Femur (tissue), 1 donor: ENCODE data around the gene ILKAP.
"Not testable (repeated sequence)": the region's sequence is repeated elsewhere in the genome, so short reads cannot be mapped to it uniquely, and the experiment has no call there.

ENCODE experiments used
- DNase-seq: peaks from one replicate; pipeline ENCODE4 v3.0.0-alpha.2; 2017

Gene ILKAP

DNA sequence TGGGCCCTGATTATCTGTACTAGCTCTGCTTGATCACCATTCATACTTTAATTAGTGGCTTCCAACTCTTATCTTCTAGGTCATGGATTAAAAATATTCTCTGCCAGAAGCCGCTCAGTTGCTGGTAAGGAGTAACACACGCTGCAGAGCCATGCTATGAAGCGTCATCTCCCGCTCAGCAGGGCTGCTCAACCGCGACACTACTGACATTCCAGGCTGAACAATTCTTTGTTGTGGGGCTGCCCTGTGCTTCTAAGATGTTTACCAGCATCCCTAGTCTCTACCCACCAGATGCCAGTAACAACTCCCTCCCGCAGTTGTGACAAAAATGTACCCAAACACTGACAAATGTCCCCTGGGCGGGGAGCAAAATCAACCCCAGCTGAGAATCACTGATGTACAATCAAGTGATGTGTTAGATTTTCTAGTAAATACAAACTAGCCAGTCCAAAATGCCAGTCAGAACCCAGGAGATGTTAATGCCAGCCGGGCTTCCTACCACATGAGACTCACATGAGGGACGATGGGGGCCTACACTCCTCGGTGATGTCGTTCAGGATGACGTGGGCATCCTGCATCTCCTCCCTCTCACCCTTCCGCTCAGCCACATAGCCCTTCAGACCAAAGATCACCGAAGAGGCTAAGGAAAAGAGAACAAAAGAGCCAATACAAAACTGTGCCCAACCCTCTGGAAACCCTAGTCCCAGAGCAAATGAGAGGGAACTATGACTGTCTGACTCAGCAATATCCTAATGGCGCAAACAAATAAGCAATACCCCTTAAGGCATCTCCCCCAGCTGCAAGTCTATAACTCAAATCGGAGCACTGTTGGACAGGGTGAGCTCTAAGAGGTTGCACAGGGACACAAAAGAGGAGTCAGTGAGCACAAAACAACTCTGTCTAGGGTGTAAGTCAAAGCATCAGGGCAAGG, 15.6 kb downstream of the ILKAP start:
- no peak for DNase-seq

DNA sequence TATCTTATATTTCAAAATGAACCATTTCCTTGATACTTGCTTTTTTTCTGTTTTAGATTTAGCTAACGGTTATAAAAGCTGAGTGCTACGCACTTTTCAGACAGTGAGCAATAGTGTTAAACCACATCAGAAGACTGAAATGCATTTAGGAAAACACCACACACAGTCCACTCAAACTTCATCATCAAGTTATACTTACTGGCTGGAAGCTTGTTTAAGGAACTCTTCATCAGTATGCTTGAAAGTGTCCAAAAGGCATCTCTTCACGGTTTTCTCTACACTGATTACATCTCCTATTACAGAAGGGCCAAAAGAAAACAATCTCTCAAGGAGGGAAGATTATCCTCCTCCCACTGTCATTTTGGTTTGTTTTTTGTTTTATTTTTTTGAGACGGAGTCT, 19.7 kb downstream of the ILKAP start:
- DNase-seq = no peak

DNA sequence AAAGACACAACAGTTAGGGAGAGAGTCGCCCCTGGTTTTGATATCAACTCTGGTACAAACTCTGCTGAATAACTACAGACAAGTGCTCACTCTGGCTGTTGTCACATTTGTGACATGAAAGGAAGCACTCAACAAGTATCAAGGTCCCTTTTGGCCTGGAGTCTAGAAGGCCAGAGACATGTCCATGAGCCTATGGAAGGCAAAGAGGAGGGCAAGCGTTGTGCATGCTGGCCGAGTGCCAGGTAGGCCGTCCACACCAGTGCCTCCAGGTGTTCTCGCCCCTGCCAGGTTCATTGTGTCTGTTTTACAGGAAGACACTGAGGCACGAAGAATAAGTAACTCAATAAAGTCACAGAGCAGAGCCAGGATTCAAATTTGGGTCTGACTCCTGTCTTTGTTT, 21.1 kb downstream of the ILKAP start:
- no peak for DNase-seq

DNA sequence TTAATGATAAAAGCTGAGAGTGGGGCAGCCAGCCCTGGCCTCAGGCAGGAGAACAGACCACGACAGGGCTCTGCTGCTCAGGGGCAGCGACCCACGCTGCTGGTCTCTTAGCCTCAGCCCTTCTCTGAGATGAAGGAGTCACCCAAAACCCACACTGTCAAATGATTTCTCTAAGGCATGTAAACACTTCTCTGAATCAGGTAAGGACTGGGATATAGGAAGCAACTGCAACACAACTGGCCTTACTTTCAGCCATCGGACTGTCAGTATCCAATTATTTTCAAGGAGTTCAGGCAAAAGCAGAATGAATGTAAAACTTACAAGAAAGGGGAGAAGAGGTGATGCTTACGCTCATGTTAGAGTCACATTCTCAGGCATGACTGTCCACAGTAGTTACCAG, 22.9 kb downstream of the ILKAP start:
- DNase-seq = no peak

DNA sequence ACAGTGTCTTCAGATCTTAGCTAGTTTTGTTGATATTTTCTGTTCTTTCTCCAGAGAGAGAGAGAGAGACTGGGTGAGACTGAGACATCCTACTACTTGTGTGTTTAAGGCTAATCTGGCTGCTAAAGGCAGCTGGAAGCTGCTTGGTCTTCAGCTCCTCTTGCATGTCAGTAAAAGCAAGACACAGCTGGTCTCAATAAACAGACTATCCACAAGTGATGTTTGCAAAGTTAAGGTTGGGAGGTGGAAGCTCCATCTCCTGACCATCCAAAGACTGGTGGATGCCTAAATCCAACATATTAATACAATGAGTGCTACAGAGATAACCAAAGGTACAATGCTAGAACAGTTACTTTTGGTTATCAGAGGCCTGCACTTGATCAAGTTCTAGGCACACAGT, 26.9 kb downstream of the ILKAP start:
- DNase-seq = no peak

DNA sequence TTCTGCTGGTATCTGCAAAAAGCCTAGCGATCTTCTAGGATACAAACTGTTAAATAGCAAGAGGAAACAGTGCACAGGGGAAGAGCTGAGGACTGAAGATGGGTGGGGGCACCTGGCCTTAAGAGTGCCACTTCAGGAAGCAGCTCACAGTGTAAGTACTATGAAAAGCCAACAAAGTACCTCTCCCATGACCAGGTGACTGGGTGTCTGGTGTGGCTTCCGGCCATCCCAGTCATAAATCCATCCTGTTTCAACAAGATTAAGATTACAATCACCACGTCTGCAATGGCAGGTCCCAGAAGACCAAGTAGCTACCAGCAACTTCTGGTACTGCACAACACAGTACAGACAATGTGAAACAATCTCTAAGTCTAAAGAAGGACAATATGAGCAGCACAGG, 28.8 kb downstream of the ILKAP start:
- DNase-seq = no peak

DNA sequence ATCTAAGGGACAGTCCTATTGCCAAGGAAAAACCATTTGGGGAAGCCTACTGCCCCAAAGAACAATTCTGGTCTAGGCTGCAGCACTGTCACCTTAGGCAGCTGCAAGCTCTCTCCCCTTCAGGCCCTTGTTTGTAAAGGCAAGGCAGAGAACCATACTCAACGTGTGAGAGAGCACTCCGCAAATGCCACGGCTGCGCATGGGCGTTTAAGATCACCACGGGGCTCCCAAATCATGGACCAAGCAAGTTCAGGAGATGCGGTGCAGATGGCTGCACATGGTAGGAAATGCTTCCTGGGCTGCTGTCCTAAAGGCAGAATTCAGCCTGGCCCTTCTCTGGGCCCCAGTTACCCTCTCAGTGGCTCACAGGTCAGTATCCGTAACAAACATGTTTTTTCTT, 29.2 kb downstream of the ILKAP start:
- DNase-seq = no peak

DNA sequence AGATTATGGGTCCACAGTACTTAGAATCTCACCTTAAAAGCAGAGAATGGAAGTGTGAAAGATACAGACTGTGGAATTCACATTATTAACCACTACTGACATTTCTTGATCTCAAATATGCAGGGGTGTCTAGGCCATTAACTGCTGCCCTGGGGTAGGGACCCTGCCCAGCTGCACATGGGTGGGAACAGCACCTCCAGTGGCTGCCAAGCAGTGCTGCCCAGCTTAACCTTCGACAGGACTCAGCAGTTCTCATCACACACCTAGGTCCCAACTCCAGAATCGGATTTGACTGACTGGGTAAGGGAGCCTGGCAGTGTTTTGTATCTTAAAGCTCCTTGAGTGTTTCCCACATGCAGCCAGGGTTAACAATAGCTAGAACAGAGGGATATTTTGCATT, 29.8 kb downstream of the ILKAP start:
- DNase-seq = no peak

DNA sequence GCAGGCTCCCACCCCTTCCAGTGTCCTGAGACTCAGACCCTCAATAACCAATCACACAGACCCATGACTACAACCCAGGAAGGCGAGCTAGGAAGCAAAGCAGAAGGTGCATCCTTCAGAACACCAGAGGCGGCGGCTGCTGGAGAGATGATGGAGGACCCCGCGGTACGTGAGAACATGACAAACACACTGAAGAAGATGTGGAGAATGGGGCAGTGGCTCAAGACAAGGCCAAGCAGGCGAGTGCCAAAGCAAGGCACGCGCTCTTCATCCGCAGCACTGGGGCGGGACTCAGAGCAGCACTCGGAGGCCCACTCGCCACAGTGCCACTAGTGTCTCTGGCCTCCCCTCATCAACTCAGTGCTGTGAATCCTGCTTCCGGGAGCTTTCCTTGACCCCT, 31.1 kb downstream of the ILKAP start:
- DNase-seq = no peak

DNA sequence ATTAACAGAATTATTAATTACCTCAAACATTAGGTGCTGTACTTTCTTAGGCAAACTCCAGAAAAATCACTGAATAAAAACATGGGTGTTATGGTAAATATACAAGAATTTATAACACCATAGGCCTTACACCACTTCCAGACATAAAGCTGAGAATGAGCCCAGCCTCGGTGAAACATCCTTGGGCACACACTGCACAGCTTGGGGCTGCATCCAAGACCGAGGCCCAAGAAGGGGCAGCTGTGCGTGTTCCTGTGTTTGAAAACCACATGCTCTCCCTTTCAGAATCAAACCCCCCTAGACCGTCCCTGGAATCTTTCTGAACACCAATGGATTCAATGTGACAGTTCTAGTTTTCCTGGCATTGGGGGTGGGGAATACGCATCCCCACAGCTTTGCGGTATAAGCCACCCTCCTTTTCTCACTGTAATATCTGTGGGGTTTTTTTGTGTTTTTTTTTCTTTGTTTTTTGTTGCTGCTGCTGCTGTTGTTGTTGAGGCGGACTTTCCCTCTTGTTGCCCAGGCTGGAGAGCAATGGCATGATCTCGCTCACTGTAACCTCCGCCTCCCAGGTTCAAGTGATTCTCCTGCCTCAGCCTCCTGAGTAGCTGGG, 31.8 kb downstream of the ILKAP start:
- no peak for DNase-seq

DNA sequence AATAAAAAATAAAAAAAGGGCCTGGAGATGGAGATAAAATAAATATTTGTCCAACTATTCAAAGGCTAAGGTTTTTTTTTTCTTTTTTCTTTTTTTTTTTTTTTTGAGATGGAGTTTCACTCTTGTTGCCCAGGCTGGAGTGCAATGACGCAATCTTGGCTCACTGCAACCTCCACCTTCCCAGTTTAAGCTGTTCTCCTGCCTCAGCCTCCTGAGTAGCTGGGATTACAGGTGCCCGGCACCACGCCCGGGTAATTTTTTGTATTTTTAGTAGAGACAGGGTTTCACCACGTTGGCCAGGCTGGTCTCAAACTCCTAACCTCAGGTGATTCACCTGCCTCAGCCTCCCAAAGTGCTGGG, 32.4 kb downstream of the ILKAP start:
- DNase-seq = not testable (repeated sequence)

DNA sequence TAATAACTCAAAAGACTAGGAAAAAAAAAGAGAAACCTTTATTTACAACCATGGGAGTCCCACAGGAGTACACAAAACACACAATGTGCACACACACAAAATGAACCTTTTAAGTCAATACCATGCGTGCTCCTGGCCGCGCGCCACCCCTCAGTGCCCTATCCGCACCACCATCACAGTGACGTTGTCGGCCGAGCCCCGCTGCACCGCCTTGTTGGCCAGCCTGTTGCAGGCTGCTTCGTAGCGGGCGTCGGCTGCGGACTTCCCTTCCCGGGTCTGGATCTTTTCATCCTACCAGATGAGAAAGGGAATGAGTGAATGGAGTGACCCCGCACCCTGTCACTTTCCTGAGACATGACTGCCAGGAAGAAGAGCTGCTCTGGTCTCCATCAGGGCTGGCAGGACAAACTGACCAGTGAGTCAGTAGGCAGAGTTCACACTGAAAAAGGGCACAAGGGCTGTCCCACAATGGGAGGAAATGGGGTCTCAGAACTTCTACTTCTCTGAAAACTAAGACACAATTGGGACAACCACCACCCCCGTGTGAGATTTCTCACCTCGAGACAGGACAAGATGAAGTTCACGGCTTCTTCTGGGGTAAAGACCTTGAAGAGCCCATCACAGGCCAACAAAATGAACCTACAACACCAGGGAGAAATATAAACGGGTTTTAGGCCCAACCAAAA, 33.0 kb downstream of the ILKAP start:
- peak; percentile 20 for DNase-seq

DNA sequence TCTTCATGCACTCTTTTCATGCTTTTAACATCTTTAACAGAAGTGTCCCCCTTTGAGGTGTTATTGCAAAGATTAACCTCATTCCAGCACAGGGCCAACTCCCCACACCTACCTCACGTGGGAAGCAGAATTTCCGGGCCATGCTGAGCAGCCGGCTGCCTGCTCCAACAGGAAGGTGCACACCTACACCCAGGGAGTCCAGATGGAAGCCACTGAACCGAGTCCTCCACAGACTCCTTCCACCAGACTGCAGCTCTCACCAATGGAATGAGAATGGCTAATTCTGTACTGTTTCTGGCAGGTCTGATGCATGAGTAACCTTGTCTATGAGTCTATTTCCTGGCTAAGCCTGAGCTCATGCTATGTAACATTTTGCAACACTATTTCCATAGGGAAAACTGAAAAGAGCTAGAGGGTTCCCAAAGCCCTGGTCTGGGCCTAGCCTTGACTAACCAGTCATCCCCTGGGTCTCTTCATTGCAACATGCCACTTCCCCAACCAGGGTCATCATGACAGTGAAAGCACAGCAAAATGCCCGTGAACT, 33.7 kb downstream of the ILKAP start:
- DNase-seq = peak; percentile 17

DNA sequence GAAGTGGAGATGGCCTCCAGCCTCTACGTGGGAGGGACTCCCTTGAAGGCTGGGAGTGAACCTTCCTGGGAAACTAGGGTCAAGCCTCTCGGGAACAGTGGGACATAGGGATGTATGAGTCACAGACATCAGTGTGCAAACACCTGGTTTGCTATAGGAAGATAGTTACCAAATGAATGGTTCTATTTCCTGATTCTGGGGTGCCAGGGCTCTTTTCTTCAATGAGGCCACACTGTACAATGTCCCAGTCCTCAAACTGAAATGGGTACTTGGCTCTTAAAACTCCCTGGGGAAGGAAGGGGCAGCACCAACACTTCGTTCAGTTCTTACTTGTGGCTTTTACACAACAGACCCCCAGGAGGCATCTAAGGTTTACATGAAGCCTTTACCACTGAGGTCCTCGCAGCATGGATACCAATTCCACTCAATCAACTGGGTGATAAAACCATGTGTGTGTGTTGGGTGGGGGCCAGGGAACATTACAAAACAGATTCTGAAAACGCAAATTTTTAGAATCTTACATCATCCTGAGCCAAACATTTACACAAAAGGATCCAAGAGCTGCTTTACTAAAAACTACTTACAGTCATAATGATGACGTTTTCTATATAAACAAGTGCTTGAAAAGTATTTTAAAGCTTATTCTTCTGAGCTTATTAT, 34.3 kb downstream of the ILKAP start:
- DNase-seq = no peak

DNA sequence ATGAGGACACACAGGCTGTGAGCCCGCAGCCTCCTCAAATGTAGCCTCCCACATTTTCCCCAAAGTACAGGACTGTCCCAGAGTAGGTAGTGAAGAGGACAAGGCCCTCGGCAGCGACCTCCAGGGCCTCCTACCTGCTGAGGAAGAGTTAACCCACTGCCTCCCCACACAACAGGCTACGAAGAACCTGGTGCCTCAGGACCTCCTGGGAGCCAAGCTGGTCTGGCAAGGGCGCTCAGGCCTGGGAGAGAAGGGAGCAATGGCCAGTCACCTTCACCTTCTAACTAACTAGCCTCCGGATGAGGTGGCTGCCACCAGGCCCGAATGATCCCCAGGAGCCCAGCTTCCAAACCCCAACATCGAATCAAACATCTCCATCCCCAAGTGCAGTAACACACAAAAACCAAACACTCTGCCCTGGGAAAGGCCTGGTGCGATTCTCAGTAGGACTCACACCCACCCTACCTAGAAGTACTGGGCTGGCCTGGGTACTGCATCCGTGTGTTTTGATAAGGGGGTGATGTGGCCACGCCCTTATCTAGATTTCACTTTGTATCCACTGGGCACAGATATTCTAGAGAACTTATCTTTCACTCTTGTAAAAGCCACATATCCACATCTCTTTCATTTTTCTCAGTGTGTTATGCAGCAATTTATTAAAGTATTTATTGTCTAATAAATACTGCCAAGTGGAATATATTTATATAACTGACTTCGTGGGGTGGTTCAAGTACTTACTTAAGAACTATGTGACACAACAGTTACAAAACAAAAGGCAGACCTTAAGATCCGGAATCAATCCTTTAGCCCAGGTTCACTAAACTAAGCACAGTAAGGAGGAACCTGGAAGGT, 35.1 kb downstream of the ILKAP start:
- no peak for DNase-seq

DNA sequence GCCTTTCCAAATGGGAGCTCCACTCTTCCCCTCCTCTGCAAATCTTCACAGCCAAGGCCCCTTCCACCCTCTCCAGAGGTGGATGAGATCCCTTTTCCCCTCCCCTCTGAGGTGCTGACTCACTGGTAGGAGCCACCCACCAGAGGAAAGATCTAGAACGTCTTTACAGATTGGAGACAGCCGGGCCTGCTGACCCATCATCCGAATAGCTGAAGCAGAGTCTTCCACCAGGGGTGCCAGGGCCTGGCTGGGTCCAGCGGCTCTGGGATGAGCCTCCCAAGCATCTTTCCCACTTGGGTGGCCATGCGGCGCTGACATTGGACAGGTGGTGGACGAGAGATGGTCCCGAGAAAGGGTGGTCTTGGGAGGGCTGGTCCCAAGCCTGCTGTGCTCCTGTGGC, 35.7 kb downstream of the ILKAP start:
- DNase-seq = no peak

DNA sequence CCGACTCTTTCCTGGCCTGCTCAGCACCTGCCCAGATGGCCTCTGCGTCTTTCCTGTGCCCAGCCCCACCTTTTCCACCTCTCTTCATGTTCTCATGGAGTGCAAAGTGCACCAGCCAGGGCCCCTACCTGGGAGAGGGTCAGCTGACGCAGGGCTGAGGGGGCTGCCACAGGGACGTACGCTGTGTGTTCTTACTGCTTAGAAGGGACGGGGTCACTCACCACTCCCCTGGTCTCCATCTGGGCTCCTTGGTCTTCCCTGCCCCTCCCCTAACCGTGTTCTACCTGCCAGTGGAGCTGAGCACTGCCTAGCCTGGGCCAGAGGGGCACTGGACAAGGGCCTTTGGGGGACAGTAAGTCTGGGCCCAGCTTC, 36.2 kb downstream of the ILKAP start:
- DNase-seq = no peak

DNA sequence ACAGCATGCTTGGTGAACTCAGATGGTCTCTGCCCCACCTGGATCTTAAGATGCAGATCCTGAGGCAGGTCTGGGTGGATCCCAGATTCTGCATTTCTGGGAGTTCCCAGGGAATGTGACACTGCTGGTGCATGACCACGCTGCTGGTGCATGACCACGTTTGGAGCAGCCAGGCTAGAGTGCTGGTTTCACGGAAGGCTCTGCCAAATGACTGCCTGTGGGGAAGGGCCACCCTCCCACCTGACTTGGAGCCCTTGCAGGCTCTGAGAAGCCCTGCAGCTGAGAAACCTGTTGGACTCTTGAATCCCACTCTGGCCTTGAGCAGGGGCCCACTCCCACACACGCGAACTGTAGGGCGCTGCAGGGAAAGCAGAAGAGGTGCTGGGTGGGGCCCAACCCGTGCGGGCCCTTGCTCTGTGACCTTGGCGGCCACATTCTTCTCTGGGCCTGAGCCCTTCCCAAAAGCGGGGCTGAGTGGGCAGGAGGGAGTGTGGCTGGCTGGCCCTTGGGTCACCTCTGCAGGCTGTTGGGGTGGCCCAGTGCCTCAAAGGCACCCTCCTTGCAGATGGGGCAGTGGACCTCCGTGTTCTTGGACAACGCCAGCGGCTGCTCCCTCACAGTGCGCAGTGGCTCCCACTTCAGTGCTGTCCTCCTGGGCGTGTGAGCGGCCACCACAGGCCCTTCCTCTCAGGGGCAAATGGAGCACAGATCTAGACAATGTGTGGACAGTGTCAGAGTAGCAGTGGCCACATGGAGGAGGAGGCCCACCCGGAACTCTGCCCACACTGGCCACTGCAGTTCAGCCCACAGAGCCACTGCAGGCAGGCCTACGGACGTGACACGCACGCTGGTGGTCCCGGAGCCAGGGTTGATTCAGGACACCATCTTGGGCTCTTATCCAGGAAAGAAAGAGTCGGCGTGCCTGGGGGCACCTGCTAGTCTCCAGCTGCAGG, 36.8 kb downstream of the ILKAP start:
- DNase-seq = no peak

DNA sequence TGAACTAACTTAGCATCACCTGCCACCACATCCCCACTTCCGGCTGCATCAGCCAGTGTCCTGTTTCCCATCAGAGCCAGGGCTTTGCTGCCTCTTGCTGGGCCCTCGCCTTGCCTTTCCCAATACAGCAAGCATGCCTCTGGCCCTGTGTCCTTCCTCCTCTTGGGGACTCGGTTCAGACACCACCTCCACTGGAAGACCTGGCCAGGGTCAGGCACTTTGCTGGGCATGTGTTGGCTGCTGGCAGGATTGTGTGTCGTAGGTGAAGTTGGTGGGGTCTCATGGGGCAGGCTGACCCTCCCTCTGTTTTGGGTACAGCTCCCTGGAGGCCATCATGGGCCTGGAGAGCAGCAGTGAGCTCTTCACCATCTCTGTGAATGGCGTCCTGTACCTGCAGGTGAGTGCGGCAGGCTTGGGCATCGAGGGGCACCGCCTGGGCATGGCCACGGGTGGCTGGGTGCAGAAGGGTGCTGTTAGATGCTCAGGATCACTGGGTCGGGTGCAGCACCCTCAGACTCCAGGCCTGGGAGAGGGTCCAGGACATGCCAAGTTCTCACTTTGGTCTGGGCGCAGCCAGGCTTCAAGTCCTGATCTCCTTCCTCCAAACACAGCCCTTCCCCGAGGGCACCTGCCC, 38.1 kb downstream of the ILKAP start:
- no peak for DNase-seq

DNA sequence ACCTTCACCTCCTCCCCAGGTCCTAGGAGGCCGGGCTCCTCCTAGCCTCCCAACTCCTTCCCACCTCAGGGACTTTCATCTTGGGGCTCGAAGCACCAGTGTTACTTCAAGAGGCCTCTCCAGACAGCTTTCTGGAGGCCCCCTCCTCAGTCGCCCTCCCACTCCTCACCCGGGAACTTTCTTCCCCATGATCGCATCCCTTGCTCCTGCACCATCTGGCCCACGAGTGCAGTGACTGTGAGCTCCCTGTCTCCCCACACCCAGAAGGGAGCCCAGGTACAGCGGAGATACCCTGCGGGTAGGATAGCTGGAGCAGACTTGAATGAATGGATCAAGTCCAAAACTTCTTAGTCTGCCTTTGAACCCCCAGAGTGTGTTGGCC, 38.6 kb downstream of the ILKAP start:
- no peak for DNase-seq
